GM12878 (cell line): ENCODE measurements around the gene MAGEA11.

Experiments
- CTCF ChIP-seq, 3 experiments: IDR thresholded peaks in 2 of 3; conservative IDR thresholded peaks in 1 of 3; 2 replicates each; pipeline ENCODE4 v1.5.1; 2011; ENCODE audit warnings: low read depth in 3 of 3, low read length in 3 of 3, mild to moderate bottlenecking in 3 of 3, control low read depth in 2 of 3, moderate library complexity in 2 of 3, inconsistent platforms in 1 of 3, mixed read lengths in 1 of 3; ENCODE audit not compliant: control insufficient read depth in 2 of 3, insufficient read depth in 1 of 3; ENCODE audit errors: extremely low read depth in 1 of 3
- HCFC1 ChIP-seq: fragments of 150-350 bp; IDR thresholded peaks from 2 replicates; pipeline ENCODE4 v1.6.1; 2014; ENCODE audit warnings: low read length
- SUZ12 ChIP-seq: fragments of 200-600 bp; sonication (generic); IDR thresholded peaks from one replicate; pipeline ENCODE4 v1.6.1; 2018; ENCODE audit warnings: antibody characterized with exemption, mild to moderate bottlenecking; ENCODE audit not compliant: unreplicated experiment

DNA sequence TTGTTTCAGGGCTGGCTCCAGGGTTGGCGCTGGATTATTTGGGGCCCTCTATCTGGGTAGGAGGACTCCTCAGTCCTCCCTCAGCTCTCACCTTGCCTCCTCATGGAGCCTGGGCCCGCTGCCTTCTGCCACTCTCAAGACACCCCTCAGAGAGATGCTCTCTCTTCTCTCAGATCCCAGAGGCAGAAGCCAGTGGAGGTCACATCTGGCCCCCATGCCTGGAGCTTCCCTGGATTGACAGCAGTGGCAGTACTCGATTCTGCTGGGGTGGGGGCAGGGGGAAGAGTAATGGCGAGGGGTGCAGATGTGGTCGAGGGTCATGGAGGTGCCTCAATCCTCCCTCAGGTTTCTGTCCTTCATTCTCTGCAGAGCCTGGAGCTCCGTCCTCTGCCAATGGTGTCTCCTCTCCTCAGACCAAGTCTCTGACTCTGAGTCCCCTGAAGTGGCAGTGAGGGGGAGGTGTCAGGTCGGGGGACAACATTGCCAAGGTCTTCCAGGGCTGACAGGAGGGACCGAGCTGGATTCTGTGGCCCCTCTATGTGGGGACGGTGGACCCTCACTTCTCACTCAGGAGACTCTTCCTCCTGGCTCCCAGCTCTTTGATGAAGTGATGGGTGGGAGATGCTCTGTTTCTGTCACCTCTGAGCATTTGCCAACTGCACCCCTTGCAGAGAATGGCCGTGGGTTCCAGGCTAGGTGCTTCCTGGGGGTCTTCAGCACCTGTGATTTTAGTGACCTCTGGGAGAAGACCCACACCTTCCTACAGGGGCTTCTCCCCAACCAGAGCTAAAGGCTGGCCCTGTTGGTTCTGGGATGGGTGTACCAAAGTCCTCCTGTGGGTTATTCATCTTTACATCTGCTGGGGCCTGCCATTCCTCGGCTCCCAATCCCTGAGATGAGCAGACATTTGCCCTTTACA lies 51.1 kb downstream of the MAGEA11 start:
- TF ChIP-seq HCFC1 (no peak), CTCF (IDR thresholded peaks at IDR 0.05 in 2 of 3, conservative IDR thresholded peaks at IDR 0.05 in 1 of 3; ENCODE audit: control insufficient read depth in 2 of 3, extremely low read depth in 1 of 3, insufficient read depth in 1 of 3, low read depth in 3 of 3, low read length in 3 of 3) (no peak), SUZ12 (no peak)
